ENCODE measurements around the gene AUTS2. TPM values are rescaled to one million over a fixed set of nuclear protein-coding genes. Genes with fewer than 3 reads are reported as not detected.

Gene AUTS2
- total and polyA plus RNA-seq, 4 experiments from 2014 or later, result 3.4 to 35.2 (median 25.5) TPM

- intact Hi-C loops (cut with micrococcal nuclease), result no loop called here
- H3K36me3 Mint-ChIP-seq, result no peaks in the 10 kb centered on the region
- Histone ChIP-seq H3K36me3 (ENCODE audit: insufficient read depth, low read length) (no peaks in the 10 kb centered on the region), H3K27ac (ENCODE audit: low read depth, low read length) (no peak overlapping the region), H3K27me3 (ENCODE audit: insufficient read depth, low read length) (no peaks in the 10 kb centered on the region), H3K9me3 (ENCODE audit: control insufficient read depth in 1 of 2, low read length in 2 of 2) (no peaks in the 10 kb centered on the region), H3K4me3 (ENCODE audit: low read length in 2 of 2) (no peak overlapping the region), H3K4me1 (ENCODE audit: insufficient read depth, low read length) (no peaks in the 10 kb centered on the region)
- no peaks in the 10 kb centered on the region for H3K27me3 Mint-ChIP-seq
- ChIA-PET CTCF (ENCODE audit: partially characterized antibody) (no interaction called here), POLR2A (ENCODE audit: partially characterized antibody) (no interaction called here)
- H3K4me1 Mint-ChIP-seq, result no peaks in the 10 kb centered on the region
- H3K27ac Mint-ChIP-seq, result no peak overlapping the region
- H3K9me3 Mint-ChIP-seq, result peaks cover 0 to 1% (median 0%) of the 10 kb centered on the region in 8 donors
- no peak overlapping the region for H3K4me3 Mint-ChIP-seq
- no peak for DNase-seq
Observed at GRCh38 chr7:70393956-70394355, 795.7 kb downstream of the AUTS2 start.

- POLR2A ChIA-PET (ENCODE audit: partially characterized antibody), result no interaction called here
- CTCF ChIA-PET (ENCODE audit: partially characterized antibody), result interaction anchor here (1.3 kb wide), 1 partner anchor 9 kb away, joined by 3 read pairs; no protein-coding TSS in a partner anchor
- Mint-ChIP-seq H3K4me1 (no peaks in the 10 kb centered on the region), H3K36me3 (no peaks in the 10 kb centered on the region), H3K4me3 (no peak overlapping the region), H3K27me3 (peaks cover 2% of the 10 kb centered on the region in 2 donors), H3K9me3 (peaks cover 0 to 4% (median 0%) of the 10 kb centered on the region in 8 donors), H3K27ac (no peak overlapping the region)
- intact Hi-C loops (cut with micrococcal nuclease), result no loop called here
- Histone ChIP-seq H3K27ac (ENCODE audit: low read depth, low read length) (no peak overlapping the region), H3K27me3 (ENCODE audit: insufficient read depth, low read length) (no peaks in the 10 kb centered on the region), H3K4me3 (ENCODE audit: low read length in 2 of 2) (no peak overlapping the region), H3K9me3 (ENCODE audit: control insufficient read depth in 1 of 2, low read length in 2 of 2) (no peaks in the 10 kb centered on the region), H3K4me1 (ENCODE audit: insufficient read depth, low read length) (no peaks in the 10 kb centered on the region), H3K36me3 (ENCODE audit: insufficient read depth, low read length) (no peaks in the 10 kb centered on the region)
- DNase-seq, result no peak
Observed at GRCh38 chr7:70400829-70401380, 802.6 kb downstream of the AUTS2 start.

- H3K36me3 ChIP-seq (ENCODE audit: insufficient read depth, low read length), result no peaks in the 10 kb centered on the region
- intact Hi-C loops (cut with micrococcal nuclease), result no loop called here
- peaks cover 0 to 4% (median 0%) of the 10 kb centered on the region in 8 donors for H3K9me3 Mint-ChIP-seq
- H3K9me3 ChIP-seq (ENCODE audit: control insufficient read depth in 1 of 2, low read length in 2 of 2), result no peaks in the 10 kb centered on the region
- H3K36me3 Mint-ChIP-seq, result no peaks in the 10 kb centered on the region
- H3K27me3 ChIP-seq (ENCODE audit: insufficient read depth, low read length), result no peaks in the 10 kb centered on the region
- no peak overlapping the region for H3K4me3 Mint-ChIP-seq
- H3K4me3 ChIP-seq (ENCODE audit: low read length in 2 of 2), result no peak overlapping the region
- no peak overlapping the region for H3K27ac Mint-ChIP-seq
- DNase-seq, result no peak
- H3K27me3 Mint-ChIP-seq, result peaks cover 2% of the 10 kb centered on the region in 2 donors
- POLR2A ChIA-PET (ENCODE audit: partially characterized antibody), result no interaction called here
- CTCF ChIA-PET (ENCODE audit: partially characterized antibody), result no interaction called here
- no peaks in the 10 kb centered on the region for H3K4me1 Mint-ChIP-seq
- no peak overlapping the region for H3K27ac ChIP-seq (ENCODE audit: low read depth, low read length)
- H3K4me1 ChIP-seq (ENCODE audit: insufficient read depth, low read length), result no peaks in the 10 kb centered on the region
Observed at GRCh38 chr7:70402069-70402468, 803.8 kb downstream of the AUTS2 start.

- Histone ChIP-seq H3K9me3 (ENCODE audit: control insufficient read depth in 1 of 2, low read length in 2 of 2) (no peaks in the 10 kb centered on the region), H3K4me1 (ENCODE audit: insufficient read depth, low read length) (no peaks in the 10 kb centered on the region), H3K36me3 (ENCODE audit: insufficient read depth, low read length) (no peaks in the 10 kb centered on the region), H3K27me3 (ENCODE audit: insufficient read depth, low read length) (no peaks in the 10 kb centered on the region), H3K27ac (ENCODE audit: low read depth, low read length) (no peak overlapping the region), H3K4me3 (ENCODE audit: low read length in 2 of 2) (no peak overlapping the region)
- Mint-ChIP-seq H3K27me3 (peaks cover under 1 to 2% of the 10 kb centered on the region in 2 donors), H3K36me3 (no peaks in the 10 kb centered on the region), H3K27ac (no peak overlapping the region), H3K4me1 (no peaks in the 10 kb centered on the region), H3K9me3 (peaks cover 0 to 4% (median 0%) of the 10 kb centered on the region in 8 donors), H3K4me3 (no peak overlapping the region)
- ChIA-PET CTCF (ENCODE audit: partially characterized antibody) (interaction anchor here (0.5 kb wide), 1 partner anchor 599 kb away, joined by 3 read pairs; no protein-coding TSS in a partner anchor), POLR2A (ENCODE audit: partially characterized antibody) (no interaction called here)
- intact Hi-C loops (cut with micrococcal nuclease), result no loop called here
- DNase-seq, result no peak
Observed at GRCh38 chr7:70405241-70405640, 807.0 kb downstream of the AUTS2 start.

GRCh38 chr7:70406186-70406949 lies 808.1 kb downstream of the AUTS2 start:
- no peak for DNase-seq
- Mint-ChIP-seq H3K27me3 (no peaks in the 10 kb centered on the region), H3K9me3 (peaks cover 0 to 2% (median 0%) of the 10 kb centered on the region in 8 donors), H3K4me3 (no peak overlapping the region), H3K4me1 (no peaks in the 10 kb centered on the region), H3K36me3 (no peaks in the 10 kb centered on the region), H3K27ac (no peak overlapping the region)
- intact Hi-C loops (cut with micrococcal nuclease), result no loop called here
- H3K27me3 ChIP-seq (ENCODE audit: insufficient read depth, low read length), result no peaks in the 10 kb centered on the region
- no peaks in the 10 kb centered on the region for H3K9me3 ChIP-seq (ENCODE audit: control insufficient read depth in 1 of 2, low read length in 2 of 2)
- H3K27ac ChIP-seq (ENCODE audit: low read depth, low read length), result no peak overlapping the region
- CTCF ChIA-PET (ENCODE audit: partially characterized antibody), result no interaction called here
- H3K4me3 ChIP-seq (ENCODE audit: low read length in 2 of 2), result no peak overlapping the region
- H3K4me1 ChIP-seq (ENCODE audit: insufficient read depth, low read length), result no peaks in the 10 kb centered on the region
- H3K36me3 ChIP-seq (ENCODE audit: insufficient read depth, low read length), result no peaks in the 10 kb centered on the region
- POLR2A ChIA-PET (ENCODE audit: partially characterized antibody), result no interaction called here

GRCh38 chr7:70406950-70407209 lies 808.6 kb downstream of the AUTS2 start:
- Mint-ChIP-seq H3K4me3 (no peak overlapping the region), H3K4me1 (no peaks in the 10 kb centered on the region), H3K27me3 (no peaks in the 10 kb centered on the region), H3K27ac (no peak overlapping the region), H3K9me3 (peaks cover 0 to 2% (median 0%) of the 10 kb centered on the region in 8 donors), H3K36me3 (no peaks in the 10 kb centered on the region)
- H3K27me3 ChIP-seq (ENCODE audit: insufficient read depth, low read length), result no peaks in the 10 kb centered on the region
- ChIA-PET CTCF (ENCODE audit: partially characterized antibody) (no interaction called here), POLR2A (ENCODE audit: partially characterized antibody) (no interaction called here)
- no peaks in the 10 kb centered on the region for H3K36me3 ChIP-seq (ENCODE audit: insufficient read depth, low read length)
- no peaks in the 10 kb centered on the region for H3K9me3 ChIP-seq (ENCODE audit: control insufficient read depth in 1 of 2, low read length in 2 of 2)
- intact Hi-C loops (cut with micrococcal nuclease), result no loop called here
- H3K4me3 ChIP-seq (ENCODE audit: low read length in 2 of 2), result no peak overlapping the region
- no peak for DNase-seq
- no peak overlapping the region for H3K27ac ChIP-seq (ENCODE audit: low read depth, low read length)
- no peaks in the 10 kb centered on the region for H3K4me1 ChIP-seq (ENCODE audit: insufficient read depth, low read length)

GRCh38 chr7:70408477-70408876 lies 810.2 kb downstream of the AUTS2 start:
- POLR2A ChIA-PET (ENCODE audit: partially characterized antibody), result no interaction called here
- H3K27ac ChIP-seq (ENCODE audit: low read depth, low read length), result no peak overlapping the region
- no peaks in the 10 kb centered on the region for H3K9me3 ChIP-seq (ENCODE audit: control insufficient read depth in 1 of 2, low read length in 2 of 2)
- no peaks in the 10 kb centered on the region for H3K4me1 ChIP-seq (ENCODE audit: insufficient read depth, low read length)
- no peak overlapping the region for H3K4me3 Mint-ChIP-seq
- DNase-seq, result no peak
- no peaks in the 10 kb centered on the region for H3K36me3 Mint-ChIP-seq
- CTCF ChIA-PET (ENCODE audit: partially characterized antibody), result no interaction called here
- no peaks in the 10 kb centered on the region for H3K27me3 ChIP-seq (ENCODE audit: insufficient read depth, low read length)
- no peaks in the 10 kb centered on the region for H3K36me3 ChIP-seq (ENCODE audit: insufficient read depth, low read length)
- peak overlapping the region in 1 of 7 donors; percentile 41 for H3K27ac Mint-ChIP-seq
- peaks cover 0 to 2% (median 0%) of the 10 kb centered on the region in 8 donors for H3K9me3 Mint-ChIP-seq
- H3K4me3 ChIP-seq (ENCODE audit: low read length in 2 of 2), result no peak overlapping the region
- intact Hi-C loops (cut with micrococcal nuclease), result no loop called here
- no peaks in the 10 kb centered on the region for H3K27me3 Mint-ChIP-seq
- H3K4me1 Mint-ChIP-seq, result no peaks in the 10 kb centered on the region

All from CD4-positive, alpha-beta memory T cell (primary cell).